ENCODE data around the gene CD4.

CD4 gene

DNA sequence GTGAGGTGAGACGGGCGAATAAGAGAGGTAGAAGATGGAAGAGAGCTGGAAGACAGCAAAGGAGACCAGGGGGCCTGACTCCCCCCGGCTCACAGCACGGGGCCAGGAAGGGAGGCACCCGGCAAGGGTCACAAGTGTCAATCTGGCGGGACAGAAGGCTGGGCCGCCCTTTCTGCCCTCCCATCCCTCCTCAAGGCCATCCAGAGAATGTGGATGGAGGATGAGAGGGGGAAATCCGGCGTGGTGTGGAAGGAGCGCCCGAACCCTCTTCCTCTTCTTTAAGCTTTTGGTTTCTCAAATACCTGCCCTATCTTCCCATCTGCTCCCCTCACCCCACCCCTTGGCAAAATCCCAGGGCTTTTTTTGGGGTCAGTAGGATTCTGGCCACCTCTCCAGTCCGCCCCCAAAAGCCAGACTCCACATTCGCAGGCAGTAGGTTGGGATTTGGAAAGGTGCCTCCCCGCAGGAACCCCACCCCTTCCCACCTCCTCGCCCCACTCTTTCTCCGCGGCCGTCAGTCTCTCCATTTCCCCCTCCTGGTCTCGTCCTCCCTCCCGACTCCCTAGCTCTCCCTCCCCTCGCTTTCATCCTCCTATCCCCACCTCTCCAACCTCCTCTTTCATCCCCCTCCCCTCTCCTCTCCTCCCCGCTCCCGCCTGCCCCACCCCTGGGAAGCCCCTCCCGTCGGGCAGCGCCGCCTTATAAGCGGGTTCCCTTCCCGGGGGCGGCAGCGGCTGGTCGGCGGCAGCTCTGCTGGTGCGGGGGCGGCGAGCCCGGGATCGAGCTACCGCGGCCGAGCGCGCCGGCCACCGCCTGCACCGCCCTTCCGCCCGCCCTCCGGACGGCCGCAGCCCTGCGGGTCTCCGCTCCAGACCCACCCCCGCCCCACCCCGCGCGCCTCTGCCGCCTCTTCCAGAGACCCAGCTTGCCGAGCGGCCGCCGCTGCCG lies 23.4 kb upstream of the CD4 start, which contains the start of gene PTMS:
TSS of gene PTMS (plus strand) at position 730 of the 948 bp plus-strand sequence. CDS start 343 bp downstream, outside the sequence.
- DNase-seq = peak; percentile 25 to 57

DNA sequence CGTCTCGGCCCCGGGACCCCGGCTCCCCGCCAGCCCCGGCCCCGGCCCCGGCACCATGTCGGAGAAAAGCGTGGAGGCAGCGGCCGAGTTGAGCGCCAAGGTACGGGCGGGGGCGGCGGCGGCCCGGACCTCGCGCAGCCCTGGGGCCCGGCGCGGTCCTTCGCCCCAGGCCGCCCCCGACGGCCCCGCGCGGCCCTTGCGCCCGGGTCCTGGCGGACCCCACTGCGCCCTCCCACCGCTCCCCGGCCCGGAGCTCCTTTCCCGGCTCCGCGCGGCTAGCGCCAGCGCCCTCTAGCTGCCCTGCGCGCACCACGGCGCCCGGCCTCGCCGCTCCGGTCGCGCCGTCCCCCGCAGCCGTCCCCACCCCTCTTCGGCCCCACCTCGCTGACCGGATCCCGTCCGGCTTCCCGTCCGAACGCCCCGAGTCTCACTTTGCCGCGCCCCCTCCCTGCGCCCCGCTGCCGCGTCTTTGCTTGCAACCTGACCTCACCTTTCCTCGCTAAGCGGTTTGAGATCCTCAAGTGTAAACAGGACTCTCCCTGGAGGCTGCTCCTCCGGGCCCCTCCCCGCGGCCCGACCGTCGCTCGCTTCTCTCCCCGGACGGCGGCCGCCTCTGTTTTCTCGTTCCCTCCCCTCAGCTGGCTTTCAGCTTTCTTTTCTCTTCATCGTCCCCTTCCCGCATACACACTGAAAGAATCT lies 22.5 kb upstream of the CD4 start:
- peak; percentile 64 to 73 for DNase-seq

DNA sequence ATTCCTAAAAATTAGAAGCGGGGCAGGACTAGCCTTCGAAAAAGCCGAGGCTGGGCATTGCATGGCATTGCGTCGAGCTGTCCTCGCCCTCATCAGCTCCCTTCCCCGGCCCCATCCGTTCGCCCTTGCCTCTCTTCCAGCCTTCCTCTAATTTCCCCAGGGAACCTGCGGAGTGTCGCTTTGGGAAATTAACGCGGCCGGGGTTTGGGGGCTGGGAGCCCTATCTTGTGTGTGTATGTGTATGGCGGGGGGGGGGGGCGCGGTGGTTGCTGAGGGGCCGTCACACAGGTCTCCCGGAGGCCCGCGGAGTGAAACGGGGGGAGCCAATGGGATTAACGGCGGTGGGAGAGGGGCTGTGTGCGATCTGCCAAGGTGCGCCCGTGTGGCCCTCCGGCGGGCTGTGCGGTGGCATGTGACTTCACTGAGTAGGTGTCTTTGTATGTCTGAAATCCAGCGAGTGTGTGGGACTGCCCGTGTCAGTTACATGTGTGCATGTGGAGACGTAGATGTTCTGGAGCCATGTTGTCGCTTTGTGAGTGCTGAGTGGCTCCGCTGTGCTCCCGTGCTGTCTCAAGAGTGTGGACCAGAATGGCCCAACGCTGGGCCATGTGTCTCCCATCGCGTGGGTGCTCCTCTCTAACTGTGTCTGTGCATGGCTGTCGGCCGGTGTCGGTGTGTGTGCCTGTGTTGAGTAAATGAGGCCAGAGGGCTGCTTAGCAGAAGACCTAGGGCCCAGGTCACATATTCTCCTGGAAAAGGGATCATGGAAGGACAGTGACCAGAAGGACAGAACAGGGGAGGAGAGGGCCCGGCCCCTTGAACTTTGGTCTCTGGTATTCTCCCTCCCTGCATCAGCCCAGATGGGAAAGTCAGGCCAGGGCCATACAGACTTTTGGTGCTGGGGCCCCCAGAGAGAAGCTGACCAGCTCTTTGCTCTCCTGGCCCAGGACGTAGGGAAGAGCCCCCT lies 21.7 kb upstream of the CD4 start:
- DNase-seq = no peak

DNA sequence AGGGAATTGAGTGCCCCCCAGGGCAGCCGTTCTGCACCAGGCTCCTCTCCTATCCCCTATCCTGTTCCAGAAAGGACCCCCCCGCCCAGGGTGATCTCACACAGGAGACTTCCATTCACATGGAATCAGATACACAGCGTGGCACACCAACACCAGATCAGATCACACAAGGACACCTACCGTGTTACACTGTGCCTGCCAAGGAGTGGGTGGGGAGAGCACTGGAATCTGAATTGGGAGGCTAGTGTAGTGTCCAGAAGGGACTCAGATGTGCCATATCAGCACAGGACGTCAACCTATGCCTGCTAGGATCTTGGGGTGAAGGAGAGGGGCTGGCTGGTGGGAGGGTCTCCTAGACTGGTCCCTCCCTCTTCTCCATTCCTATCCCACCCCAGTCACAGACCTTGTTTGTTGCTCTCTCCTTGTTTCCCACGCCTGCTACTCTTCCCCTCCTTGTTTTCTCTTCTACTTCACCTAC lies 20.9 kb upstream of the CD4 start:
- no peak for DNase-seq

DNA sequence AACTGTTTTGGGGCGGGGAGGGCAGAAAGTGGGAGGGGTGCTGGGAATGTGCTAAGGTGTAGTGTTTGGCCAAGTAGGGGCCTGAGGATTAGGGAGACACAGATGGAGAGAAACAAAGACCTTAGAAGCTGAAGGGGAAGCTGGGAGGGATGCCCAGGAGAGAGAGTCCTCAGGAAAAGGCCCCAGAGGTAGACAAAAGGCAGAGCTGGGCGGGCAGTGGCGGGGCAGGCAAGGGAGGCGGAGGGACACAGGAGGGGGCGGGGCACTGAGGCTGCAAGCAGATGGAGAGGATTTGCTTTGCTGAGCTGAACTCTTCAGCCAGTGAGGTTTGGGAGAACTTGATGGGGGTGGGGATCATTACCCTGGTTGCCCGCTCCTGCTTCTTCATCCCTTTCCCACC lies 20.3 kb upstream of the CD4 start:
- DNase-seq = no peak

DNA sequence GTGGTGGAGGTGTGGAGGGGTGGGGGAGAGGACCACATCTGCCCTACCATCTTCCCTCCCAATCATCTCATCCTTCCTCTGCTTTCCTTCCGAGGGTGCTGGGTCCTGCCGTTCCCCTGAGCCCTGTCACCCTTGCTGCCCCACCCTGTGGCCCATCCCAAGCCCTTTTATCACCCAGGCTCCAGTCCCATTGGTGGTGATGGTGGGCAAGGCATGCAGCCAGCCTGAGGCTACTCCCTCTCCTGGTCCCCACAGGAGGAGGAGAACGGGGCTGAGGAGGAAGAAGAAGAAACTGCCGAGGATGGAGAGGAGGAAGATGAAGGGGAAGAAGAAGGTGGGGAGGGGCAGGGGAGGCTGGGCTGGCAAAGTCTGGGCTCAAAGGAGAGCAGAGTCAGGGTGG lies 19.7 kb upstream of the CD4 start:
- no peak for DNase-seq

DNA sequence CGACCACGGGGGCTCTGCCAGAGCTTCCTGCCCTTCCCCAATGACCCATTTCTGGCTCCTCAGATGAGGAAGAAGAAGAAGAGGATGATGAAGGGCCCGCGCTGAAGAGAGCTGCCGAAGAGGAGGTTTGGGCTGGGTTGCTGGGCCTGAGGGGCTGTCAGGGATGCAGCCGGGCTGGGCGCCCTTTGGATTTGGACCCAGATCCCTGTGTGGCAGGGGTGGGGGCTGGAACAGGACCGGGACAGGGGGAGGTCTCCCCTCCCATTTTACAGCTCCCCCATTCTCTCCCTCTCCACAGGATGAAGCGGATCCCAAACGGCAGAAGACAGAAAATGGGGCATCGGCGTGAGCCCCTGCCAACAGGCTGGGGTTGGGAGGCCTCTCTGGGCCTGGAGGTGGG lies 19.2 kb upstream of the CD4 start:
- no peak for DNase-seq

DNA sequence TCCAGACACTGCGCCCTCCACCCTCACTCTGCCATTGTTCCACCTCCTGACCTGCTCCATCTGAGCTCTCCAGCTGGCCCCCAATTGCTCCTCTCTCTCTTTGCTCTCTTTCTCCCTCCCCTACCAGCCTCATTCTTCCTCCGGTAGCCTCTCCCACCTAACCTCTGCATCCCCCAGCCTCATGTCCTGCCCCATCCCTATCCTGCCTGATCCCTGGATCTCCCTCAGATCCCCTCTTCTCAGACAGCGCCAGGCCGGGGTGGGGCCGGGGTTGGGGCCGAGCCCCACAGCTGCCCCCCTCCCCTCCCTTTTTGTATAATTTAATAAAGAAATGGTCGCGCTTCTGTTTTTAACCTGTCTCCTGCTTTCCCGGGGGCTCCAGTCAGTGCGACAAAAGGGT lies 18.7 kb upstream of the CD4 start:
- DNase-seq = no peak

DNA sequence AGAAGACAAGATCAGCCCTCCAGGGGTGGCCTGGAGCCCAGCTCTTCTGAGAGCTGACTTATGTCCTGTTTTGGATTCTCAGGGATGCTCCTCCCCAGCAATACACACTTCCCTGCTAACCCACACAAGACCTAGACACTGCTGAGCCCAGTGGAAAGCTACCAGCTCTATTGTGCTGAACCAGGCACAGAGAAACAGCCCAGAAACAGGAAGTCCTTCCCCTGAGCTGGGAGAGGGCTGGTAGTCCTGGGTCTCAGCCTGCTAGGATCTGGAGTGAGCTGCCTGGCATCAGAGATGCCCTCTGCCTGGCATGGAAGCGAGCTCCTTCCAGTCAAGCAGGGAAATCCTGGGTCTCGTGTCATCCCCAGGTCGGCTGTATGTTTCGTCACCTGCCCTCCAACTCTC lies 18.2 kb upstream of the CD4 start:
- DNase-seq = peak; percentile 80 to 90

DNA sequence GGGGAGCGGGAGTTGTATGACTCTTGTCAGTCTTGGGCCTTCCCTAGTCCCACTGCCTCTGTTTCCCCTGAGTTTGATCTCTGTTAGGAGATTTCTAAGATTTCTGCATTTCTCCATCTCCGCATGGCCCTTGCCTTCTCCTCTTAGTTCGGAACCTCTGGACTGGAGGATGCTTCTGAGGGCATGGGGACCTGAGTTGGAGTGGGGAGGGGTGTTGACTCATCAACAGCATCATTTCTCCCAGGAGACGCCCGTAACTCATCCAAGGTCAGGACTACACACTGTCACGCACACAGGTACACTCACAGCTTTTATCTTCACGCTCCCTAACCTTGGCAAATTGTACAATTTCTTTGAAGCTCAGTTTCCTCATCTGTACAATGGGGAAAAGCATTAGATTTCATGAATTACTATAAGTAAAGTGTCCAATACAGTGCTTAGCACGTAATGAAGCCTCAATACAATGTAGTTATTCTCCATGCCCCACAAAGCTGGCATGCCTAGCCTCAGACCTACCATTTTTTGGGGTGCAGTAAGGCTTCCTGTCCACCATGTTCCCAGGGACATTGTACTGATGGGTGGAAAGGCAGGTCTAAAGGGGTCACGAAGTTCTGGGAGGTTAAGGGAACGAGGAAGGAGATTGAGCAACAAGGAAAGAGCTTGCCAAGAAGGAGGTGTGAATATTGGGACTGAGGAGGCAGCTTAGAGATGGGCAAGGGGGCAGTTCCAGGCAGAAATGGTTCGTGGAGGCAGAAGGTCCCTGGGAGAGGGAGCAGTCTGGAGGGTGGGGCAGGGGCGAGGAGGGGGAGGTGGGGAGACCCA lies 17.6 kb upstream of the CD4 start:
- no peak for DNase-seq

DNA sequence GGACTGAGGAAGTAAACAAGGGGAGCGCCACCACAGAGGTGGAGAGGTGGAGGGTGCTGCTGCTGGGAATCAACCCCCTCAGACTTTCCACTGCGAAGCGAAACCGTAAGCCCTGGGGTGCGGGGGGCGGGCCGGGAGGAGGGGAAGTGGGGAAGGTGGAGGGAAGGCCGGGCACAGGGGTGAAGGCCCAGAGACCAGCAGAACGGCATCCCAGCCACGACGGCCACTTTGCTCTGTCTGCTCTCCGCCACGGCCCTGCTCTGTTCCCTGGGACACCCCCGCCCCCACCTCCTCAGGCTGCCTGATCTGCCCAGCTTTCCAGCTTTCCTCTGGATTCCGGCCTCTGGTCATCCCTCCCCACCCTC lies 17.0 kb upstream of the CD4 start, which contains the start of gene LAG3:
TSS of gene LAG3 (plus strand) at position 190 of the 365 bp plus-strand sequence. CDS start 333 bp downstream, outside the sequence.
- no peak for DNase-seq

DNA sequence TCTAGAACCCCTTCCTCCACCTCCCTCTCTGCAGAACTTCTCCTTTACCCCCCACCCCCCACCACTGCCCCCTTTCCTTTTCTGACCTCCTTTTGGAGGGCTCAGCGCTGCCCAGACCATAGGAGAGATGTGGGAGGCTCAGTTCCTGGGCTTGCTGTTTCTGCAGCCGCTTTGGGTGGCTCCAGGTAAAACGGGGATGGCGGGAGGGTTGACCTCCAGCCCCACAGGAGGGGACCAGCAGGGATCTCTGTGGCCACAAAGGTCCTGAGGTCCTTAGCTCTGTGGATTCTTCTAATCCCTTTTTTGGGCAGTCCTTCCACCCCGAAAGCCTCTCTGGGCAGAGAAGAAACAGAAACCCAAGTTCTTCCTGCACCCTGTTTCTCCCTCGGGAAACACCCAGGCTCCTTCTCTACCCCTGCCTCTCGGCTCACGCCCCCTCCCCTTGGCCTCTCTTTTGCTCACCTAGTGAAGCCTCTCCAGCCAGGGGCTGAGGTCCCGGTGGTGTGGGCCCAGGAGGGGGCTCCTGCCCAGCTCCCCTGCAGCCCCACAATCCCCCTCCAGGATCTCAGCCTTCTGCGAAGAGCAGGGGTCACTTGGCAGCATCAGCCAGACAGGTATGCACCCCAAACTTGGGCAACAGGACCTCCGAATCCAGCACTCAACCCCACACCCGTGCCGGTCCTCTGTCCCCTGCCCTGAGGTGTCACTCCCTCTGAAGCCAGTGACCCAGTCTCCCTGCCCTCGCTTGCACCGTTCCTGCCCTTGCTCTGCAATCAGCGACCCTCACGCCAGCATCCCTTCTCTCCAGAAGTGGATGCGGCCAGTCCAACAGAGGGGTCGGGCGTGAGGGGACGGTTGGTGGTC lies 16.4 kb upstream of the CD4 start:
- DNase-seq = no peak

DNA sequence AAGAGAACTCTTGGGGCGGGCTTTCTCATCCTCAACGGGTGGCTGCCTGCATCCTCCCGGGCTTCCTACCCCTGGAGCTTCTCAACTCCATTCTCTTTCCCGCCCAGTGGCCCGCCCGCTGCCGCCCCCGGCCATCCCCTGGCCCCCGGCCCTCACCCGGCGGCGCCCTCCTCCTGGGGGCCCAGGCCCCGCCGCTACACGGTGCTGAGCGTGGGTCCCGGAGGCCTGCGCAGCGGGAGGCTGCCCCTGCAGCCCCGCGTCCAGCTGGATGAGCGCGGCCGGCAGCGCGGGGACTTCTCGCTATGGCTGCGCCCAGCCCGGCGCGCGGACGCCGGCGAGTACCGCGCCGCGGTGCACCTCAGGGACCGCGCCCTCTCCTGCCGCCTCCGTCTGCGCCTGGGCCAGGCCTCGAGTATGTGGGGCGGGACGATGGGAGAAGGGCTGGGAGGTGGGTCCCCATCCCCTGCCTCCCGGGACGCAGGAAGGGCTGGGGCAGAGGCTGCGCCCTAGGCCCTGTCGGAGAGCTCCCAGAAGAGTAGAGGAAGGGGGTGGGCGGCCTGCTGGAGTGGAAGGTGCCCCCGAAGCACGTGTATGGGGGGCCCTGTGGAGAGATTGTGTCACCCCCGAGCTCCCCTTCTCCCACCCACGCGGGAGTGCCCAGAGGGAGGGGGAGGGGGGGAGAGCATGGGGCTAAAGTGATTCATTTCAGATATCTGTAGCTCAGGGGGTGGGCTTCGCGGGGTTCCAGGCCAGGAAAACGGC lies 15.6 kb upstream of the CD4 start:
- no peak for DNase-seq

DNA sequence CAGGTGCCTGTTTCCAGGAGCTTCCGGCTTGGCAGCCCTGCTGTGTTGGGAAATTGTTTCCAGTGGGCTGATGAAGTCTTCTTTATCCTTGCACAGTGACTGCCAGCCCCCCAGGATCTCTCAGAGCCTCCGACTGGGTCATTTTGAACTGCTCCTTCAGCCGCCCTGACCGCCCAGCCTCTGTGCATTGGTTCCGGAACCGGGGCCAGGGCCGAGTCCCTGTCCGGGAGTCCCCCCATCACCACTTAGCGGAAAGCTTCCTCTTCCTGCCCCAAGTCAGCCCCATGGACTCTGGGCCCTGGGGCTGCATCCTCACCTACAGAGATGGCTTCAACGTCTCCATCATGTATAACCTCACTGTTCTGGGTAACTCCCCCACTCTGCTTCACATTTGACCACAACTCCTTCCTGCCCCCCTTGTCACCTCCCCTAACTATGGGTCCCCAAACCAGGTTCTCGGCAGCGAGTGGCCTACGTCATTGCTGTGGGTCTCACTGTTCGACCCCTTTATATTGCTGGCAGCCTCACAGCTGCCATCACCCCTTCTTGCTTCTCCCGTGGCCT lies 14.7 kb upstream of the CD4 start:
- no peak for DNase-seq

DNA sequence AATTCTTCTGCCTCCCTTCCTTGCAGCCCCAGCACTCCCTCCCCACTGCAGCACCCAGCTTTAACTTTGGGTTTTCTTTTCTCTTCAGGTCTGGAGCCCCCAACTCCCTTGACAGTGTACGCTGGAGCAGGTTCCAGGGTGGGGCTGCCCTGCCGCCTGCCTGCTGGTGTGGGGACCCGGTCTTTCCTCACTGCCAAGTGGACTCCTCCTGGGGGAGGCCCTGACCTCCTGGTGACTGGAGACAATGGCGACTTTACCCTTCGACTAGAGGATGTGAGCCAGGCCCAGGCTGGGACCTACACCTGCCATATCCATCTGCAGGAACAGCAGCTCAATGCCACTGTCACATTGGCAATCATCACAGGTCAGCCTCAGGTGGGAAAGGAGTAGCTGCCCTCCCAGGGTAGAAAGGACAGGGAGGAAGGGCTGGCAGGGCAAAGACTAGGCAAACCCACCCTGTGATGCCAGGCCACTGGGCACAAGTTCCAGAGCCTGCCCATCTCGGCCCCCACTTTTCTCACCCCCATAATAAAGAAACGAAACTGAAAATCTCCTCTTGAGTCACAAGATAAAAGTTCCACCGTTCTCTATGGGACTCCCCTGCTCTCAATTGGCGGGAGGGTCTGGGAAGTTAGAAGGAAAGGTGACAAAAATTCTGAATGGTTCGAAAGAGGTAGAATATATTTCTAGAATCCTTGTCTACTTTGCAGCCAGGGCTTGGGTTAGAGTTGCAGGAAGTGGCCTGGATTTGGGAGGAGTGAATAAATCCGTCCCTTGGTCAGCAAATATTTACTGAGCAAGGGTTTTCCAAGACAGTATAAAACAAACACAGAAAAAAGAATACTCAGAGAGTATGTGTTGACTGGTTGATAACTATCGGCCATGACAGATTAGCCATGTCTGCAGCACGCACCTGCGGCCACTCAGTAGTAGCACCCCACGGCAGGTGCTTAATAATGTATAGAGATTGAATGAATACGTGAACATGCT lies 13.8 kb upstream of the CD4 start:
- DNase-seq = no peak

DNA sequence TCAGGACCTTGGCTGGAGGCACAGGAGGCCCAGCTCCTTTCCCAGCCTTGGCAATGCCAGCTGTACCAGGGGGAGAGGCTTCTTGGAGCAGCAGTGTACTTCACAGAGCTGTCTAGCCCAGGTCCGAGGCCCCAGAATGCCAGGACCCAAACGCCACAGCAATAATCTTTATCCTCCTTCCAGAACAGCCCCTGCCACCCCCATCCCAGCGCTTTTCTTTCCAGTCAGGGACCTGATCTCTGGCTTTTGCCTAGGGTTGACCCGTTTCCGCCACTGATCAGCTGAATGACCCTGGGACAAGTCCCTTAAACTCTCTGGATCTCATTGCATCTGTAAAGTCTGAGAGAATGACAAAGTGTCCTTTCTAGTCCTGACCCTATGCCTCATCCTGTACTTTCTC lies 11.9 kb upstream of the CD4 start:
- DNase-seq = no peak

DNA sequence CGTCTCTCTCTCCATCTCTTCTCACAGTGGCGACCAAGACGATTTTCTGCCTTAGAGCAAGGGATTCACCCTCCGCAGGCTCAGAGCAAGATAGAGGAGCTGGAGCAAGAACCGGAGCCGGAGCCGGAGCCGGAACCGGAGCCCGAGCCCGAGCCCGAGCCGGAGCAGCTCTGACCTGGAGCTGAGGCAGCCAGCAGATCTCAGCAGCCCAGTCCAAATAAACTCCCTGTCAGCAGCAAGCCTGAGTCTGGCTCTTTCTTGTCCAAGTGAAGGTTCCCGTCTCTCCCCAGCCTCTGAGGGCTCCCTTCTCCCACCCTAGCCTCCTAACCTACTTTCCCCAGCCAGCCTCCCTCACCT lies 11.1 kb upstream of the CD4 start:
- no peak for DNase-seq
